ENCODE results near the gene C6orf136. TPM values are rescaled to one million over a fixed set of nuclear protein-coding genes. Genes with fewer than 3 reads are reported as not detected.

Gene C6orf136
- total and polyA plus RNA-seq, 12 donors = 1.8 to 73.7 (median 19.0) TPM

DNA sequence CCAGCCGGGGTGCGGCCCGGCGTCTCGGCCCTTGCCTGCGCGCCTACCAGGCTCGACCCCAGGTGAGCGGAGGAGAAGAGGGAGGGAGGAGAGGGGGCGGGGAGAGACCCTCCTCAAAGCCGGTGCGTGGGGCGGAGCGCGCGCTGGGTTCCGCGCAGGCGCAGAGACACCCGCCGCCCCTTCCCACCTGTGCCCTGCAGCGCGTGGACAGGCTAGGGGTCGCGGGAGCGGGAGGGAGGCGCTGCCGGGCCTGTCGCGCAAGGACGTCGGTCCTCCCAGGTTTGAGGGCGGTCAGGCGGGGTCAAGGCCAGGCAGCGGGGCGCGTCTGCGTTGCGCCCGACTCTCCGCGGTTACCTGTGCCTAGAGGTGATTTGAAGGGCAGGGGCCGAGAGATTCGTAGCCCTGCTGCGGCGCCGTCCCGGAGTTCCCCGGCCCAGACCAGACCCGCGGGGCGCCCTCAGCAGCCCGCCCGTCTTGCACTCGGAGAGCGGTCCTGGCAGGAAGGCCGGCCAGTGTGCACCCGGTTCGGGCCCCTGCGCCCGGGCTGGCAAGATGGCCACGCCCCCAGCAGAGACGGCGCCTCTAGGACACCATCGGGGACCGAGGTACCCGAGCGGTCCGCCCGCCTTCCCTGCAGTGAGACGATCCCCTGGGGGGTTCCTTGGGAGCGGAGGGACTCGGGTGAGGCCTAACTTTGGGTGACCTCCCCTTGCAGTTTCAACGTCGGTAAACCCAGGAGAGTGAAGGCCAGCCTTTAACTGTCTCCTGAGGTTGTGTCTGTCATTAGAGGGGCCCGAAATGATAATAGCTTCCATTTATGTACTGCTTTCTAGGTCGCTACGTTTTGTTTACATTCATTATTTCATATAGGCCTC is 546 bp downstream of the C6orf136 start:
- H3K36me3 ChIP-seq (replicated peaks in 1 of 2) = peaks cover 0 to 28% of the 10 kb centered on the region in 2 donors
- H3K4me1 ChIP-seq (replicated peaks in 1 of 2) = peaks cover 10 to 14% of the 10 kb centered on the region in 2 donors
- H3K9me3 ChIP-seq (replicated peaks in 1 of 3) = no peaks in the 10 kb centered on the region
- H3K27me3 ChIP-seq = no peaks in the 10 kb centered on the region
- TF ChIP-seq, protein P1, sequence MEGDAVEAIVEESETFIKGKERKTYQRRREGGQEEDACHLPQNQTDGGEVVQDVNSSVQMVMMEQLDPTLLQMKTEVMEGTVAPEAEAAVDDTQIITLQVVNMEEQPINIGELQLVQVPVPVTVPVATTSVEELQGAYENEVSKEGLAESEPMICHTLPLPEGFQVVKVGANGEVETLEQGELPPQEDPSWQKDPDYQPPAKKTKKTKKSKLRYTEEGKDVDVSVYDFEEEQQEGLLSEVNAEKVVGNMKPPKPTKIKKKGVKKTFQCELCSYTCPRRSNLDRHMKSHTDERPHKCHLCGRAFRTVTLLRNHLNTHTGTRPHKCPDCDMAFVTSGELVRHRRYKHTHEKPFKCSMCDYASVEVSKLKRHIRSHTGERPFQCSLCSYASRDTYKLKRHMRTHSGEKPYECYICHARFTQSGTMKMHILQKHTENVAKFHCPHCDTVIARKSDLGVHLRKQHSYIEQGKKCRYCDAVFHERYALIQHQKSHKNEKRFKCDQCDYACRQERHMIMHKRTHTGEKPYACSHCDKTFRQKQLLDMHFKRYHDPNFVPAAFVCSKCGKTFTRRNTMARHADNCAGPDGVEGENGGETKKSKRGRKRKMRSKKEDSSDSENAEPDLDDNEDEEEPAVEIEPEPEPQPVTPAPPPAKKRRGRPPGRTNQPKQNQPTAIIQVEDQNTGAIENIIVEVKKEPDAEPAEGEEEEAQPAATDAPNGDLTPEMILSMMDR (IDR thresholded peaks at IDR 0.05) = no peak
- TF ChIP-seq POLR2A (IDR thresholded peaks at IDR 0.05) = peak in 1 of 2 donors; percentile 3
- 1 to 2% (median 1%) methylated on average over 5 to 78 of the region's 78 CpGs for WGBS, 4 donors
- H3K4me3 ChIP-seq = peak overlapping the region; percentile 75 to 98 (median 94)
- intact Hi-C loops (cut with DNase I) = no loop called here
- H3K27ac ChIP-seq = peak overlapping the region; percentile 51 to 95 (median 87)
- peak; percentile 66 to 84 (median 75) for DNase-seq

- DNase-seq = no peak
- no peak for TF ChIP-seq POLR2A (IDR thresholded peaks at IDR 0.05)
- TF ChIP-seq, protein P1 (IDR thresholded peaks at IDR 0.05) = no peak
- Histone ChIP-seq H3K9me3 (replicated peaks in 1 of 3) (no peaks in the 10 kb centered on the region), H3K27ac (no peak overlapping the region), H3K27me3 (no peaks in the 10 kb centered on the region), H3K36me3 (replicated peaks in 1 of 2) (peaks cover 0 to 55% of the 10 kb centered on the region in 2 donors), H3K4me1 (replicated peaks in 1 of 2) (peaks cover 10 to 14% of the 10 kb centered on the region in 2 donors), H3K4me3 (no peak overlapping the region)
- WGBS, 4 donors = 87 to 93% (median 87%) methylated on average over 12 of the region's 12 CpGs
- intact Hi-C loops (cut with DNase I) = no loop called here
These were observed 4.2 kb downstream of the C6orf136 start for GRCh38 chr6:30651143-30651542.

- TF ChIP-seq, protein P1 (IDR thresholded peaks at IDR 0.05) = no peak
- TF ChIP-seq POLR2A (IDR thresholded peaks at IDR 0.05) = no peak
- Histone ChIP-seq H3K4me3 (no peak overlapping the region), H3K27ac (no peak overlapping the region), H3K27me3 (no peaks in the 10 kb centered on the region), H3K36me3 (replicated peaks in 1 of 2) (peaks cover 0 to 94% of the 10 kb centered on the region in 2 donors), H3K9me3 (replicated peaks in 1 of 3) (no peaks in the 10 kb centered on the region), H3K4me1 (replicated peaks in 1 of 2) (peaks cover 0 to 5% of the 10 kb centered on the region in 2 donors)
- WGBS, 4 donors = 83 to 88% (median 85%) methylated on average over 19 of the region's 19 CpGs
- DNase-seq = no peak
- intact Hi-C loops (cut with DNase I) = no loop called here
These were observed 8.1 kb downstream of the C6orf136 start for GRCh38 chr6:30654798-30655742.

GRCh38 chr6:30655743-30656094 is 8.8 kb downstream of the C6orf136 start:
- H3K4me1 ChIP-seq (replicated peaks in 1 of 2) = peaks cover 0 to 5% of the 10 kb centered on the region in 2 donors
- intact Hi-C loops (cut with DNase I) = no loop called here
- H3K27ac ChIP-seq = no peak overlapping the region
- no peaks in the 10 kb centered on the region for H3K9me3 ChIP-seq (replicated peaks in 1 of 3)
- WGBS, 4 donors = 78 to 88% (median 81%) methylated on average over 3 of the region's 3 CpGs
- peaks cover 0 to 99% of the 10 kb centered on the region in 2 donors for H3K36me3 ChIP-seq (replicated peaks in 1 of 2)
- no peaks in the 10 kb centered on the region for H3K27me3 ChIP-seq
- no peak for DNase-seq
- no peak for TF ChIP-seq POLR2A (IDR thresholded peaks at IDR 0.05)
- TF ChIP-seq, protein P1 (IDR thresholded peaks at IDR 0.05) = no peak
- H3K4me3 ChIP-seq = no peak overlapping the region

Measured in adrenal gland (tissue), 12 donors.